Umbilical cord (tissue), 2 donors: ENCODE measurements around the gene ACTMAP. TPM values are rescaled to one million over a fixed set of nuclear protein-coding genes. Genes with fewer than 3 reads are reported as not detected.

Experiments
- DNase-seq: peaks from one replicate; pipeline ENCODE4 v3.0.0-alpha.2; 2015; ENCODE audit warnings: low spot score
- total RNA-seq: library from RNA; depleted of rRNA; stranded (reverse); fragments of >200 nt; gene quantifications from one replicate; pipeline ENCODE4 v1.2.3, GENCODE V29; 2014; ENCODE audit warnings: low replicate concordance; ENCODE audit not compliant: insufficient read depth

The ACTMAP gene
- total RNA-seq, 1 donor from 2014 or later, result 1.7 TPM

DNA sequence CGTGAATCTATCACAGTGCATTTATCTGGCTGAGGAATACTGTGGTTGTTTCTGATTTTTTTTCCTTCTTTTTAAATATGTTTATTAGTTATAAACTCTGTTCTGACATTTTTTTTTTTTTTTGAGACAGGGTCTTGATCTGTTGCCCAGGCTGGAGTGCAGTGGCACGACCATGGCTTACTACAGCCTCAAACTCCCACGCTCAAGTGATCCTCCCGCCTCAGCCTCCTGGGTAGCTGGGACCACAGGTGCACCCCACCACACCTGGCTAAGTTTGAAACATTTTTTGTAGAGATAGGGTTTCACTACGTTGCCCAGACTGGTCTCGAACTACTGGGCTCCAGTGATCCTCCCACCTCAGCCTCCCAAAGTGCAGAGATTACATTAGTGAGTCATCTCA is 53.3 kb downstream of the ACTMAP start:
- no peak for DNase-seq

DNA sequence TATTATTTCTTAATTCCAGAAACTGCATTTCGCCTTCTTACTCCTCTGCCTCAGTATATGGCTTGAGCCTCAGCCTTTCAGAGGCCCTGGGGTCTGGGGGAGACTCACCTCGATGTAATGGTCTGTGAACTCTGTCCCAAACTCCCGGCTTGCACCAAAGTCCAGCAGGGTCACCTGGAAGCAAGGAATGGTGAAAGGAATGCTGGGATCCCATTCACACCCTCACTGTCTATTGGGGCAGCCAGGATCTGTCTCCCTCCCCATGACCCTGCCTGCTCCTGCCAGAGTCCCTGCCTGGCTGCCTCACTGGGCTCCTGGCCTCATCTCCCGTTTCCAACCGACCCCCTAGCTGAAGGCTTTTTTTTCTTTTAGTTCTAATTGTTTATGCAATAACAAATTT is 54.4 kb downstream of the ACTMAP start:
- no peak for DNase-seq

DNA sequence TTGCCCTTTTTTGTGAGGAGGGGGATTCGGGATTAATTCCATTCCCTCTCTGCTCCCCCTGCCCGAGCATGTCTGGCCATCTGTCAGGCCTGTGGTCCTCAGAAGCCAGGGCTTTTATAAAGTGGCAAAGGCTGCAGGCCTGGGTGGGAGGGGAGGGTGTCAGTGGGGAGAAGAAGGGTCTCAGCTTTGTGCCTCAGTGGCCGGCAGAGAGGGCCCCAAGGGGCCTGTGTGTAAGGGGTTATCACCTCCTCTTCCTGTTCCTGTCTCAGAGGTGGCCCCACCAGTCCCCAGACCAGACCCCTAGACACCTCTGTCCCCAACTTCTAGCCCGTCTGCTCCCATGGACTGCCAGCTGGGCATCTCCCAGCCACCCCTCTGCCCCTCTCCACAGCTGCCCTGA is 56.4 kb downstream of the ACTMAP start:
- no peak for DNase-seq

DNA sequence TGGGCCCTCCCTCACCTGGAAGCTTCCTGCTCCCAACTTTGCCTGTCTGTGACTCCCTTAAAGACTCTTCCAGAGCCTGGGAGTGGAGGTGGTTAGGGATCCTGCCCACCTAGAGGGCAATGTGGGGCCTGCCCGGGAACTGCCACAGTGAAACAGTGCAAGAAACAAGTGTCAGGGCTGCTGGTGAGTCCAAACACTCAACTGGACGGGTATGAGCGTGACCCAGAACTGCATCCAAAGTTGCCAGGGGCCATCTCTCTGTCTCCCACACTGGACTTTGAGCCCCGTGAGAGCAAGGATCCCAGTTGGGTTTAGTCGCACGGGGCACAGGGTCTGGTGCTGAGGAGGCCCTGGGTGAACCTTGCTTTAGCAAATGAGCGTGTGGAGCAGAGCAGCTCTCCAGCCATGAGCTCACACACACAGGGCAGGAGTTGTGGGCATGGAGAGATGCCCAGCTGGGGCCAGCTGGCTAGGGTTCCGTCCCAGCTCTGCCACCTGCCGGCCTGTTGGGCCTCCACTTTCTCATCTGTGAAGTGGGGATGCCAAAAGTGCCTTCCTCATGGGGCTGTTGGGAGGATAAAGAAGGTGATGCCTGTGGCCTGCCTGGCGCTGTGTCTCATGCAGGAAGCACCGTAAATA is 57.0 kb downstream of the ACTMAP start:
- no peak for DNase-seq

DNA sequence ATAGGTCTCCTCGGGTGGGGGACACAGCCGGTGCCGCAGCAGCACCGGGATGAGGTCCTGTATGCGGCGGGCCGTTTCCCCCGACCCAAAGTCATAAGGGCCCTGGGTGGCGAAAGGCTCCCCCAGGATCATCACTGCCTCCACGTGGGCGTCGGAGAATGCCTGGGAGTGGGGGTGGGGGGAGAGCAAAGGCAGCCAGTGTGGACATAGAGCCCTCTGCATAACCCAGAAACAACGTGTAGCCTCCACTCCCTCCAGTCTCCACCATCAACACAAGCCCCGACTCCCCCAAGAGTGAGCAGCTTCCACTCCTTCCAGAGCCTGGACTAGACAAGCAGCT is 58.1 kb downstream of the ACTMAP start:
- DNase-seq, result no peak

DNA sequence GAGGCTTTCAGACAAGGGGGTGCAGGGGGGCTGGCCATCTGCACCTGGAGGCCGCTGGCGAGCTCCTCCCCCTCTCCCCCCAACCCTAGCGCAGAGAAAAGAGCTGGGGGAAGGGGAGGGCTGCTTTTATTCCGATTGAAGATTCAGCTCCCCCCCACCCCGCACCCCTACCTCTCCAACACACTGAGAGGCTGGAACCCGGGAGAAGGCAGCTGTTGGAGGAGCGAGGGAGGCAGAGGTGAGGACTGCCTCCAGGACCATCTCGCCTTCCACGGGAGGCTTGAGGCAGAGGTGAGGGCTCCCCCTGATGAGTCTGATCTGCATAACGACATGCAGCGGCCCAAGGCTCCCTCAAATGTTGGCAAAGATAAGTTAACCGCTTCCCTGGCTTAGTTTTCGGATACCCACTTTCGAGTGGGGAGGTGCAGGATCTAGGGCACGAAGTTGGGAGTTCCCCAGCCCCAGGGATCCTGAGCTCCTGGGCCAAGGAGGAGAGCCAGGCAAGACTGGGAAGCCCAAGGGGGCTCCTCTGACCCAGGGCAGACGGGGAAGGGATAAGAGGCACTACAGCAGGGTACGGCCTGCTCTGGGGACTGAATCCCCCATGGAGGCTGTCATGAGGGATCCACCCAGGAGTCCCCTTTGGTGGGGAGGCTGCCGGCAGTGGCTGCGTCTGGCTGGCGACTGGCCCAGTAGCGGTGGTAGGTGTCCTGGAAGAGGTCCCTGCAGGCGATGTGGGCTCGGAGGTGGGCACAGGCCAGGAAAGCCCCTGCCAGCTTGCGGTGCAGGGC is 58.7 kb downstream of the ACTMAP start:
- no peak for DNase-seq

Other genes starting within 250 kb of the ACTMAP start
- 6.3 TPM for gene SHKBP1, start 173.6 kb downstream of the ACTMAP start, total RNA-seq
- 92.7 TPM for gene LTBP4, start 149.1 kb downstream of the ACTMAP start, total RNA-seq
- 27.2 TPM for gene NUMBL, start 59.8 kb downstream of the ACTMAP start, total RNA-seq
- 15.9 TPM for gene COQ8B, start 33.6 kb downstream of the ACTMAP start, total RNA-seq
- gene ITPKC, start 33.4 kb downstream of the ACTMAP start, total RNA-seq, result 7.5 TPM
- 11.1 TPM for gene SNRPA, start 726 bp upstream of the ACTMAP start, total RNA-seq
- gene MIA, start 25.0 kb upstream of the ACTMAP start, total RNA-seq, result 14.9 TPM
- gene RAB4B, start 27.8 kb upstream of the ACTMAP start, total RNA-seq, result 3.1 TPM
- gene EGLN2, start 48.7 kb upstream of the ACTMAP start, total RNA-seq, result 58.0 TPM
- gene CYP2A6, start 100.0 kb upstream of the ACTMAP start, total RNA-seq, result not detected
- gene CYP2A7, start 131.8 kb upstream of the ACTMAP start, total RNA-seq, result 0.24 TPM
- gene CYP2B6, start 240.8 kb upstream of the ACTMAP start, total RNA-seq, result 0.48 TPM